ENCODE results near the gene SIT1. TPM values are rescaled to one million over a fixed set of nuclear protein-coding genes. Genes with fewer than 3 reads are reported as not detected.

SIT1 gene
- total and polyA plus RNA-seq, 2 experiments from 2014 or later, result 13.2 to 14.7 TPM

DNA sequence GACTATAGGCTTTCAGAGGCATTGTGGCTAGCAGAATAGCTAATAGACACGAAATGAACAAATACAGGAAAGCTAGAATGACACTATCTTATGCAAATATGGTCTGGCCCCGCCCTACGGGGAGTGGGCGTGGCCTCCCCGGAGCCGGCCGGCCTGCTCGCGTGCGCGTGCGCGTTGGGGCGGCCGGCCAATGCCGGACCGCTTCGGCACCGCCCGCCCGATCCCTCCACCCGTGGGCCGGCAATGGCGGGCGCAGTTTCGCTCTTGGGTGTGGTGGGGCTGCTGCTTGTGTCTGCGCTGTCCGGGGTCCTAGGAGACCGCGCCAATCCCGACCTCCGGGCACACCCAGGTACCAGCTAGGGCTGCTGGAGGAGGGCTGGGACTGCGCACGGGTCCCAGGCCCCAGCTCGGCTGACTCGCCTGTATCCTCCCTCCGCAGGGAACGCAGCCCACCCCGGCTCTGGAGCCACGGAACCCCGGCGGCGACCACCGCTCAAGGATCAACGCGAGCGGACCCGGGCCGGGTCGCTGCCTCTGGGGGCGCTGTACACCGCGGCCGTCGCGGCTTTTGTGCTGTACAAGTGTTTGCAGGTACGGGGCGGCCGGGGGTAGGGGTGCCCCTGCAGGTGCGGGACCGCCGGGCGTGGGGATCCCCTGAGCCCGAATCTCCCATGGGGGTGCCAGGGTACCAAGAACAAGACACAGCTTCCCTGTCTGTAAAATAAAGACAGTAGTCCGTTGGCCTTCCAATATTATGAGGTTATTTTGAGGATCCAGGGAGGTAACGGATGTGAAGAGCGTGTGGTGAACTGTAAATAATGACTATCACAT is 7.6 kb upstream of the SIT1 start, which contains the start of gene CCDC107:
Gene CCDC107, plus strand, starts transcription at position 156 of the 831 bp plus-strand sequence. Its CDS starts 88 bp downstream, at position 244.
- Mint-ChIP-seq H3K27me3 (ENCODE audit: insufficient read depth, low read depth, poor library complexity) (peaks cover 31% of the 10 kb centered on the region), H3K27ac (peak within 1 kb of the TSS; percentile 100), H3K4me1 (peaks cover 39% of the 10 kb centered on the region), H3K9me3 (peaks cover 3% of the 10 kb centered on the region), H3K36me3 (ENCODE audit: low read depth) (peaks cover 48% of the 10 kb centered on the region), H3K4me3 (peak within 1 kb of the TSS; percentile 77)
- TF ChIP-seq, protein P1, sequence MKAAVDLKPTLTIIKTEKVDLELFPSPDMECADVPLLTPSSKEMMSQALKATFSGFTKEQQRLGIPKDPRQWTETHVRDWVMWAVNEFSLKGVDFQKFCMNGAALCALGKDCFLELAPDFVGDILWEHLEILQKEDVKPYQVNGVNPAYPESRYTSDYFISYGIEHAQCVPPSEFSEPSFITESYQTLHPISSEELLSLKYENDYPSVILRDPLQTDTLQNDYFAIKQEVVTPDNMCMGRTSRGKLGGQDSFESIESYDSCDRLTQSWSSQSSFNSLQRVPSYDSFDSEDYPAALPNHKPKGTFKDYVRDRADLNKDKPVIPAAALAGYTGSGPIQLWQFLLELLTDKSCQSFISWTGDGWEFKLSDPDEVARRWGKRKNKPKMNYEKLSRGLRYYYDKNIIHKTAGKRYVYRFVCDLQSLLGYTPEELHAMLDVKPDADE (IDR thresholded peaks at IDR 0.05), result no peak
- TF ChIP-seq POLR2AphosphoS5 (IDR thresholded peaks at IDR 0.05; ENCODE audit: low read depth) (peak; percentile 68), CREB1 (CRISPR knock-in tag; IDR thresholded peaks at IDR 0.05; ENCODE audit: low read depth) (peak; percentile 32; the same call in 1 of the 2 replicates)
- TF ChIP-seq, protein P2, sequence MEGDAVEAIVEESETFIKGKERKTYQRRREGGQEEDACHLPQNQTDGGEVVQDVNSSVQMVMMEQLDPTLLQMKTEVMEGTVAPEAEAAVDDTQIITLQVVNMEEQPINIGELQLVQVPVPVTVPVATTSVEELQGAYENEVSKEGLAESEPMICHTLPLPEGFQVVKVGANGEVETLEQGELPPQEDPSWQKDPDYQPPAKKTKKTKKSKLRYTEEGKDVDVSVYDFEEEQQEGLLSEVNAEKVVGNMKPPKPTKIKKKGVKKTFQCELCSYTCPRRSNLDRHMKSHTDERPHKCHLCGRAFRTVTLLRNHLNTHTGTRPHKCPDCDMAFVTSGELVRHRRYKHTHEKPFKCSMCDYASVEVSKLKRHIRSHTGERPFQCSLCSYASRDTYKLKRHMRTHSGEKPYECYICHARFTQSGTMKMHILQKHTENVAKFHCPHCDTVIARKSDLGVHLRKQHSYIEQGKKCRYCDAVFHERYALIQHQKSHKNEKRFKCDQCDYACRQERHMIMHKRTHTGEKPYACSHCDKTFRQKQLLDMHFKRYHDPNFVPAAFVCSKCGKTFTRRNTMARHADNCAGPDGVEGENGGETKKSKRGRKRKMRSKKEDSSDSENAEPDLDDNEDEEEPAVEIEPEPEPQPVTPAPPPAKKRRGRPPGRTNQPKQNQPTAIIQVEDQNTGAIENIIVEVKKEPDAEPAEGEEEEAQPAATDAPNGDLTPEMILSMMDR (conservative IDR thresholded peaks at IDR 0.05; ENCODE audit: low read depth in 2 of 2), result peak; percentile 60 to 72
- TF ChIP-seq, protein P3, sequence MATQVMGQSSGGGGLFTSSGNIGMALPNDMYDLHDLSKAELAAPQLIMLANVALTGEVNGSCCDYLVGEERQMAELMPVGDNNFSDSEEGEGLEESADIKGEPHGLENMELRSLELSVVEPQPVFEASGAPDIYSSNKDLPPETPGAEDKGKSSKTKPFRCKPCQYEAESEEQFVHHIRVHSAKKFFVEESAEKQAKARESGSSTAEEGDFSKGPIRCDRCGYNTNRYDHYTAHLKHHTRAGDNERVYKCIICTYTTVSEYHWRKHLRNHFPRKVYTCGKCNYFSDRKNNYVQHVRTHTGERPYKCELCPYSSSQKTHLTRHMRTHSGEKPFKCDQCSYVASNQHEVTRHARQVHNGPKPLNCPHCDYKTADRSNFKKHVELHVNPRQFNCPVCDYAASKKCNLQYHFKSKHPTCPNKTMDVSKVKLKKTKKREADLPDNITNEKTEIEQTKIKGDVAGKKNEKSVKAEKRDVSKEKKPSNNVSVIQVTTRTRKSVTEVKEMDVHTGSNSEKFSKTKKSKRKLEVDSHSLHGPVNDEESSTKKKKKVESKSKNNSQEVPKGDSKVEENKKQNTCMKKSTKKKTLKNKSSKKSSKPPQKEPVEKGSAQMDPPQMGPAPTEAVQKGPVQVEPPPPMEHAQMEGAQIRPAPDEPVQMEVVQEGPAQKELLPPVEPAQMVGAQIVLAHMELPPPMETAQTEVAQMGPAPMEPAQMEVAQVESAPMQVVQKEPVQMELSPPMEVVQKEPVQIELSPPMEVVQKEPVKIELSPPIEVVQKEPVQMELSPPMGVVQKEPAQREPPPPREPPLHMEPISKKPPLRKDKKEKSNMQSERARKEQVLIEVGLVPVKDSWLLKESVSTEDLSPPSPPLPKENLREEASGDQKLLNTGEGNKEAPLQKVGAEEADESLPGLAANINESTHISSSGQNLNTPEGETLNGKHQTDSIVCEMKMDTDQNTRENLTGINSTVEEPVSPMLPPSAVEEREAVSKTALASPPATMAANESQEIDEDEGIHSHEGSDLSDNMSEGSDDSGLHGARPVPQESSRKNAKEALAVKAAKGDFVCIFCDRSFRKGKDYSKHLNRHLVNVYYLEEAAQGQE (IDR thresholded peaks at IDR 0.05; ENCODE audit: unreplicated experiment), result no peak
- H4K20me1 ChIP-seq (replicated peaks; ENCODE audit: insufficient read depth), result no peaks in the 10 kb centered on the region; the same call in none of the 2 replicates
- 0 out of 2 replicates have a peak, but pooled peaks cover 8% of the 10 kb centered on the region for H3K4me1 ChIP-seq (ENCODE audit: insufficient read depth)
- peak within 1 kb of the TSS; percentile 90 for H2AFZ ChIP-seq
- peak within 1 kb of the TSS; percentile 92 for H3K4me2 ChIP-seq
- H3K9me2 ChIP-seq (ENCODE audit: insufficient read depth), result no peaks in the 10 kb centered on the region
- H3K79me2 ChIP-seq (replicated peaks; ENCODE audit: insufficient read depth), result no peaks in the 10 kb centered on the region
- H3K36me3 ChIP-seq (ENCODE audit: insufficient read depth), result peaks cover 8% of the 10 kb centered on the region; the same call in 1 of the 2 replicates
- peak within 1 kb of the TSS; percentile 89 for H3K27ac ChIP-seq (ENCODE audit: low read depth)
- DNase-seq (ENCODE audit: low spot score), result peak; percentile 79
- ATAC-seq, result peak; percentile 62
- peaks cover 16% of the 10 kb centered on the region; the same call in 1 of the 2 replicates for H3F3A ChIP-seq (replicated peaks; ENCODE audit: low read depth)
- peaks cover 4% of the 10 kb centered on the region; the same call in 1 of the 2 replicates for H3K27me3 ChIP-seq (ENCODE audit: insufficient read depth)
- H3K4me3 ChIP-seq, result peak within 1 kb of the TSS; percentile 97

Data from GM23338 (cell line).